ENCODE results near the gene GSE1. TPM values are rescaled to one million over a fixed set of nuclear protein-coding genes. Genes with fewer than 3 reads are reported as not detected.

GSE1 gene
- total and polyA plus RNA-seq, 9 donors = 32.9 to 212 (median 91.4) TPM

GRCh38 chr16:85567935-85568334, 45.2 kb upstream of the GSE1 start:
- intact Hi-C loops (cut with DNase I) = loop anchor here in 1 of 4 donors (5.0 kb wide), 1 partner anchor 34 kb away; no protein-coding TSS in a partner anchor

GRCh38 chr16:85568519-85568918, 44.6 kb upstream of the GSE1 start:
- Histone ChIP-seq H3K36me3 (no peaks in the 10 kb centered on the region), H3K4me1 (ENCODE audit: insufficient read depth) (peaks cover 6% of the 10 kb centered on the region), H3K4me3 (no peak overlapping the region), H3K9me3 (no peaks in the 10 kb centered on the region), H3K27ac (no peak overlapping the region), H3K27me3 (no peaks in the 10 kb centered on the region)
- no peak for DNase-seq
- 82 to 94% (median 90%) methylated on average over 8 of the region's 8 CpGs for WGBS, 3 donors
- intact Hi-C loops (cut with DNase I) = loop anchor here in 1 of 4 donors (5.0 kb wide), 1 partner anchor 34 kb away; no protein-coding TSS in a partner anchor
- no peak for TF ChIP-seq EP300 (IDR thresholded peaks at IDR 0.05)
- no peak for TF ChIP-seq CTCF (IDR thresholded peaks at IDR 0.05)
- no peak for TF ChIP-seq POLR2A (IDR thresholded peaks at IDR 0.05)

More at GRCh38 chr16:85567935-85568334, 45.2 kb upstream of the GSE1 start:
- Histone ChIP-seq H3K36me3 (no peaks in the 10 kb centered on the region), H3K4me1 (ENCODE audit: insufficient read depth) (peaks cover 6% of the 10 kb centered on the region), H3K27ac (no peak overlapping the region), H3K9me3 (no peaks in the 10 kb centered on the region), H3K4me3 (no peak overlapping the region), H3K27me3 (no peaks in the 10 kb centered on the region)
- 95 to 97% (median 96%) methylated on average over 4 of the region's 4 CpGs for WGBS, 3 donors
- no peak for DNase-seq
- TF ChIP-seq POLR2A (IDR thresholded peaks at IDR 0.05) (no peak), CTCF (IDR thresholded peaks at IDR 0.05) (no peak), EP300 (IDR thresholded peaks at IDR 0.05) (no peak)

GRCh38 chr16:85569039-85569614, 44.0 kb upstream of the GSE1 start:
- Histone ChIP-seq H3K4me1 (ENCODE audit: insufficient read depth) (peaks cover 7% of the 10 kb centered on the region), H3K4me3 (no peak overlapping the region), H3K27me3 (no peaks in the 10 kb centered on the region), H3K27ac (no peak overlapping the region), H3K9me3 (no peaks in the 10 kb centered on the region), H3K36me3 (no peaks in the 10 kb centered on the region)
- 96 to 98% (median 96%) methylated on average over 11 of the region's 11 CpGs for WGBS, 3 donors
- intact Hi-C loops (cut with DNase I) = loop anchor here in 1 of 4 donors (5.0 kb wide), 1 partner anchor 33 kb away; no protein-coding TSS in a partner anchor
- DNase-seq = no peak
- TF ChIP-seq CTCF (IDR thresholded peaks at IDR 0.05) (no peak), POLR2A (IDR thresholded peaks at IDR 0.05) (no peak), EP300 (IDR thresholded peaks at IDR 0.05) (no peak)

- no peak for TF ChIP-seq POLR2A (IDR thresholded peaks at IDR 0.05)
- no peak for TF ChIP-seq CTCF (IDR thresholded peaks at IDR 0.05)
- no peak for TF ChIP-seq EP300 (IDR thresholded peaks at IDR 0.05)
- no peaks in the 10 kb centered on the region for H3K9me3 ChIP-seq
- no peak for DNase-seq
- H3K27me3 ChIP-seq = no peaks in the 10 kb centered on the region
- no peaks in the 10 kb centered on the region for H3K36me3 ChIP-seq
- no peak overlapping the region for H3K27ac ChIP-seq
- H3K4me3 ChIP-seq = no peak overlapping the region
- intact Hi-C loops (cut with DNase I) = loop anchor here in 1 of 4 donors (5.0 kb wide), 1 partner anchor 33 kb away; no protein-coding TSS in a partner anchor
- WGBS, 3 donors = 70 to 76% (median 74%) methylated on average over 20 of the region's 20 CpGs
- H3K4me1 ChIP-seq (ENCODE audit: insufficient read depth) = peaks cover 13% of the 10 kb centered on the region
These were observed 43.4 kb upstream of the GSE1 start for GRCh38 chr16:85569615-85570212.
